ENCODE results near the gene EPB41. TPM values are rescaled to one million over a fixed set of nuclear protein-coding genes. Genes with fewer than 3 reads are reported as not detected.

Gene EPB41
- total and polyA plus RNA-seq, 4 donors, result 10.7 to 189 (median 38.1) TPM

GRCh38 chr1:29047142-29047541, 132.8 kb downstream of the EPB41 start:
- Histone ChIP-seq H3K4me3 (ENCODE audit: low read depth in 1 of 3, low read length in 3 of 3) (no peak overlapping the region), H3K9ac (ENCODE audit: low read depth in 1 of 2, low read length in 2 of 2) (no peak overlapping the region), H3K27ac (ENCODE audit: low read depth in 1 of 2, low read length in 2 of 2) (no peak overlapping the region), H3K4me1 (ENCODE audit: control insufficient read depth in 4 of 4, insufficient read depth in 4 of 4, low read length in 3 of 4) (no peaks in the 10 kb centered on the region), H3K9me3 (ENCODE audit: control insufficient read depth in 4 of 4, low read length in 3 of 4) (no peaks in the 10 kb centered on the region), H3K27me3 (ENCODE audit: control insufficient read depth in 4 of 4, insufficient read depth in 4 of 4, low read length in 3 of 4) (no peaks in the 10 kb centered on the region), H3K36me3 (ENCODE audit: control insufficient read depth in 4 of 4, insufficient read depth in 3 of 4, low read depth in 1 of 4, low read length in 3 of 4) (peaks cover 0 to 8% (median 5%) of the 10 kb centered on the region in 4 donors)
- 96% methylated on average over 5 of the region's 5 CpGs for WGBS
- TF ChIP-seq FOXA2 (IDR thresholded peaks at IDR 0.05) (no peak), GABPA (IDR thresholded peaks at IDR 0.05 in 1 of 2, conservative IDR thresholded peaks at IDR 0.05 in 1 of 2) (no peak), ATF3 (IDR thresholded peaks at IDR 0.05) (no peak)
- DNase-seq (ENCODE audit: low spot score), result no peak

- no peak overlapping the region for H3K27ac ChIP-seq (ENCODE audit: low read depth in 1 of 2, low read length in 2 of 2)
- peaks cover 3 to 10% (median 5%) of the 10 kb centered on the region in 4 donors for H3K36me3 ChIP-seq (ENCODE audit: control insufficient read depth in 4 of 4, insufficient read depth in 3 of 4, low read depth in 1 of 4, low read length in 3 of 4)
- H3K9me3 ChIP-seq (ENCODE audit: control insufficient read depth in 4 of 4, low read length in 3 of 4), result no peaks in the 10 kb centered on the region
- no peaks in the 10 kb centered on the region for H3K4me1 ChIP-seq (ENCODE audit: control insufficient read depth in 4 of 4, insufficient read depth in 4 of 4, low read length in 3 of 4)
- no peak overlapping the region for H3K4me3 ChIP-seq (ENCODE audit: low read depth in 1 of 3, low read length in 3 of 3)
- no peak for DNase-seq (ENCODE audit: low spot score)
- H3K27me3 ChIP-seq (ENCODE audit: control insufficient read depth in 4 of 4, insufficient read depth in 4 of 4, low read length in 3 of 4), result no peaks in the 10 kb centered on the region
- no peak overlapping the region for H3K9ac ChIP-seq (ENCODE audit: low read depth in 1 of 2, low read length in 2 of 2)
- WGBS, result 97% methylated on average over 1 of the region's 1 CpG
- TF ChIP-seq FOXA2 (IDR thresholded peaks at IDR 0.05) (no peak), RXRA (IDR thresholded peaks at IDR 0.05) (no peak)
Measured at GRCh38 chr1:29050166-29050565, 135.8 kb downstream of the EPB41 start.

GRCh38 chr1:29052100-29052499, 137.7 kb downstream of the EPB41 start:
- 83% methylated on average over 2 of the region's 2 CpGs for WGBS
- TF ChIP-seq YY1 (IDR thresholded peaks at IDR 0.05), result no peak
- TF ChIP-seq NR2F2 (IDR thresholded peaks at IDR 0.05), result no peak
- TF ChIP-seq CTCF (IDR thresholded peaks at IDR 0.05; ENCODE audit: low read depth, low read length, missing input control), result no peak
- no peak for TF ChIP-seq HNF4G (IDR thresholded peaks at IDR 0.05)
- no peak for TF ChIP-seq REST (IDR thresholded peaks at IDR 0.05)
- TF ChIP-seq RAD21 (IDR thresholded peaks at IDR 0.05), result no peak
- no peak for TF ChIP-seq MAX (IDR thresholded peaks at IDR 0.05)
- Histone ChIP-seq H3K36me3 (ENCODE audit: control insufficient read depth in 4 of 4, insufficient read depth in 3 of 4, low read depth in 1 of 4, low read length in 3 of 4) (peaks cover 3 to 12% (median 5%) of the 10 kb centered on the region in 4 donors), H3K4me3 (ENCODE audit: low read depth in 1 of 3, low read length in 3 of 3) (no peak overlapping the region), H3K9me3 (ENCODE audit: control insufficient read depth in 4 of 4, low read length in 3 of 4) (no peaks in the 10 kb centered on the region), H3K27ac (ENCODE audit: low read depth in 1 of 2, low read length in 2 of 2) (no peak overlapping the region), H3K27me3 (ENCODE audit: control insufficient read depth in 4 of 4, insufficient read depth in 4 of 4, low read length in 3 of 4) (no peaks in the 10 kb centered on the region), H3K4me1 (ENCODE audit: control insufficient read depth in 4 of 4, insufficient read depth in 4 of 4, low read length in 3 of 4) (no peaks in the 10 kb centered on the region), H3K9ac (ENCODE audit: low read depth in 1 of 2, low read length in 2 of 2) (no peak overlapping the region)
- DNase-seq (ENCODE audit: low spot score), result no peak

All from liver (tissue), 9 donors.